Stimulated activated naive CD8-positive, alpha-beta T cell treated with anti-CD3 and anti-CD28 coated beads, Interleukin-15, Interleukin-2, amounts not matched to agents 100 ng/mL and 50 ng/mL, for 24 hours (primary cell): ENCODE measurements around the gene MICAL3.
A peak's percentile ranks its signal among the peaks of the same experiment; 100 is the strongest.
"Not testable (repeated sequence)": the region's sequence is repeated elsewhere in the genome, so short reads cannot be mapped to it uniquely, and the experiment has no call there.

Experiments used
- H3K27ac Mint-ChIP-seq: one replicate; pipeline ENCODE4 v1.8.0; 2021; ENCODE audit warnings: mild to moderate bottlenecking, mixed read lengths
- H3K27me3 Mint-ChIP-seq: one replicate; pipeline ENCODE4 v1.8.0; 2021; ENCODE audit warnings: mixed read lengths
- H3K36me3 Mint-ChIP-seq: one replicate; pipeline ENCODE4 v1.8.0; 2021; ENCODE audit warnings: low read depth, mixed read lengths
- H3K4me1 Mint-ChIP-seq: one replicate; pipeline ENCODE4 v1.8.0; 2021; ENCODE audit warnings: low read depth, mixed read lengths
- H3K4me3 Mint-ChIP-seq: one replicate; pipeline ENCODE4 v1.8.0; 2021; ENCODE audit warnings: mild to moderate bottlenecking, mixed read lengths
- H3K9me3 Mint-ChIP-seq: one replicate; pipeline ENCODE4 v1.8.0; 2021; ENCODE audit warnings: mixed read lengths

The MICAL3 gene, protein sequence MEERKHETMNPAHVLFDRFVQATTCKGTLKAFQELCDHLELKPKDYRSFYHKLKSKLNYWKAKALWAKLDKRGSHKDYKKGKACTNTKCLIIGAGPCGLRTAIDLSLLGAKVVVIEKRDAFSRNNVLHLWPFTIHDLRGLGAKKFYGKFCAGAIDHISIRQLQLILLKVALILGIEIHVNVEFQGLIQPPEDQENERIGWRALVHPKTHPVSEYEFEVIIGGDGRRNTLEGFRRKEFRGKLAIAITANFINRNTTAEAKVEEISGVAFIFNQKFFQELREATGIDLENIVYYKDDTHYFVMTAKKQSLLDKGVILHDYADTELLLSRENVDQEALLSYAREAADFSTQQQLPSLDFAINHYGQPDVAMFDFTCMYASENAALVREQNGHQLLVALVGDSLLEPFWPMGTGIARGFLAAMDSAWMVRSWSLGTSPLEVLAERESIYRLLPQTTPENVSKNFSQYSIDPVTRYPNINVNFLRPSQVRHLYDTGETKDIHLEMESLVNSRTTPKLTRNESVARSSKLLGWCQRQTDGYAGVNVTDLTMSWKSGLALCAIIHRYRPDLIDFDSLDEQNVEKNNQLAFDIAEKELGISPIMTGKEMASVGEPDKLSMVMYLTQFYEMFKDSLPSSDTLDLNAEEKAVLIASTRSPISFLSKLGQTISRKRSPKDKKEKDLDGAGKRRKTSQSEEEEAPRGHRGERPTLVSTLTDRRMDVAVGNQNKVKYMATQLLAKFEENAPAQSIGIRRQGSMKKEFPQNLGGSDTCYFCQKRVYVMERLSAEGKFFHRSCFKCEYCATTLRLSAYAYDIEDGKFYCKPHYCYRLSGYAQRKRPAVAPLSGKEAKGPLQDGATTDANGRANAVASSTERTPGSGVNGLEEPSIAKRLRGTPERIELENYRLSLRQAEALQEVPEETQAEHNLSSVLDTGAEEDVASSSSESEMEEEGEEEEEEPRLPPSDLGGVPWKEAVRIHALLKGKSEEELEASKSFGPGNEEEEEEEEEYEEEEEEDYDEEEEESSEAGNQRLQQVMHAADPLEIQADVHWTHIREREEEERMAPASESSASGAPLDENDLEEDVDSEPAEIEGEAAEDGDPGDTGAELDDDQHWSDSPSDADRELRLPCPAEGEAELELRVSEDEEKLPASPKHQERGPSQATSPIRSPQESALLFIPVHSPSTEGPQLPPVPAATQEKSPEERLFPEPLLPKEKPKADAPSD (N-terminal part only)

DNA sequence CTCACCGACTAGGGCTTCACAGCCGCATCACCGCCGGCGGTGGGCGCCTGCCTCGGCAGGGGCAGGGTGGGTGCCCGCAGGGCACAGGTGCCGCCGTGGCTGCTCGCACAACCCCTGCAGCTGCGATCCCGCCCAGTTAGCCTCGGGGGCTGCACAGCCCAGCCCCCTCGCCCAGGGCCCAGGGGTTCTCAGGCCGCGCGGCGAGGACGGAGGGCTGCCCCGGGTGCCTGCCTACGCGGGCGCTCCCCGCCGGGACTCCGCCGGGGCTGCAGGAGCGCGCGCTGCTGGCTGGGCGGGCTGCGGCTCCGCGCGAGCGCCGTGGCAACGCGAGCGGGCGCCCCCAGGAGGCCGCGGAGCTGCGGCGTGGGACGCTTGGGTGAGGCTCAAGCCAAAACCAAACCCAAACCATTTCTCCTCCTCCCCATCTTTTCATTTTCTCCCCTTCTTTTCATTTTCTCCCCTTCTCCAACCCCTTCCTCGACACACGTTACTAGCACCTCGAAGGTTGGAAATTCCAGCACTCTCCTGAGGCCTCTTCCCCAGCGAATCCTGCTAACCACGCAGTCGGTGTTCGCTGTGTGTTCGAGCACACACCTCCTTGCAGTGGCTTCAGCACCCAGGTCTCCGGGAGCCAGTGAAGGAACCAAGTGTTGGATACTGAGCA, at the start of gene MICAL3:
Gene MICAL3, minus strand, starts transcription at position 286 of the 664 bp plus-strand sequence. CDS start 117,749 bp downstream, outside the sequence.
- H3K9me3 Mint-ChIP-seq: no peaks in the 10 kb centered on the region
- peaks cover 17% of the 10 kb centered on the region for H3K4me1 Mint-ChIP-seq
- H3K4me3 Mint-ChIP-seq: peak within 1 kb of the TSS; percentile 83
- peaks cover 45% of the 10 kb centered on the region for H3K27me3 Mint-ChIP-seq
- no peaks in the 10 kb centered on the region for H3K36me3 Mint-ChIP-seq
- H3K27ac Mint-ChIP-seq: no peak within 1 kb of the TSS

DNA sequence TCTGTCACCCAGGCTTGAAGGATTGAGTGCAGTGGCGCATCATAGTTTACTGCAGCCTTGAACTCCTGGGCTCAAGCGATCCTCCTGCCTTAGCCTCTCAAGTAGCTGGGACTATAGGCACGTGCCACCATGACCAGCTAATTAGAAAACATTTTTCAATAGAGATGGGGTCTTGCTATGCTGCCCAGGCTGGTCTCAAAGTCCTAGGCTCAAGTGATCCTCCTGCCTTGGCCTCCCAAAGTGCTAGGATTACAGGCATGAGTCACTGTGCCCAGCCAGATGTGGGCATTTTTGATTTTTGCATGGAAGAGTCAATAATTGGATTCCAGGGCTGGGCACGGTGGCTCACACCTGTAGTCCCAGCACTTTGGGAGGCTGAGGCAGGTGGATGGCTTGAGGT, 49.6 kb upstream of the MICAL3 start:
- not testable (repeated sequence) for H3K27ac Mint-ChIP-seq, H3K4me3 Mint-ChIP-seq, H3K36me3 Mint-ChIP-seq, H3K9me3 Mint-ChIP-seq, H3K27me3 Mint-ChIP-seq
- peaks cover 20% of the 10 kb centered on the region for H3K4me1 Mint-ChIP-seq

DNA sequence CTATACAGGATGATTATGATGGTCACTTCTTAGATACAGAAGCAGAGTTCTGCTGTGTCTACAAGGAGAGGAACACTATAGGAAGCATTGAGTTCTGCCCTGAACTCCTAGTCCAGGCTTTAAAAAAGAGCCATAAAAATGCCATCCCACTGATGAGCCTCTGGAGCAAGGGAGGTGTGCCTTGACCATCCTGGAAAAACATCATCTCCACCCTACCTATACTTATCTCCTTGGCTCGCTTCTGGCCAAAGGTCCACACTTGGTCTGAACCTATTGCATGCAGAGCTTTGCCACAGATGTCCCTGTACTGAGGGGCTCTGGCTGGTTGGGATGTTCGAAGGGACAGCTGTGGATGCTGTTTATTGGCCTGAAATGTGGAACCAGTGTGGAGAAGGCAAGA, 49.1 kb upstream of the MICAL3 start:
- Mint-ChIP-seq H3K36me3 (peaks cover 1% of the 10 kb centered on the region), H3K27ac (no peak overlapping the region), H3K4me1 (peaks cover 16% of the 10 kb centered on the region), H3K4me3 (no peak overlapping the region), H3K9me3 (no peaks in the 10 kb centered on the region), H3K27me3 (no peaks in the 10 kb centered on the region)

DNA sequence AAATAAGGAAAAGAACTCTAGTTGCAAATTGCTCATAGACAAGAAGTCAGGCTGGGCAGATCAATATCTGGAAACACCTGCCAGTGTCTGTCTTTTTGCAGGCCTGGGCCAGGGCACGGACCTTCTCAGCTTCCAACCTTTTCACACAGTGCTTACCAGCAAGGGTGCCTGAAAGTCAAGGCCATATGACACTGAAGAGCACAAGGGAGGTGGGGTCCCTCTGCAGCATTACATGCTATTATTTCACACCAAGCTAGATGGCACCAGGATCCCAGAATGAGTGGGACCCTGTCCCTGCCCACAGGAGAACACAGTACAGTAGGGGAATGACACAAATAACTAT, 47.6 kb upstream of the MICAL3 start:
- Mint-ChIP-seq H3K27ac (no peak overlapping the region), H3K27me3 (peaks cover 9% of the 10 kb centered on the region)

DNA sequence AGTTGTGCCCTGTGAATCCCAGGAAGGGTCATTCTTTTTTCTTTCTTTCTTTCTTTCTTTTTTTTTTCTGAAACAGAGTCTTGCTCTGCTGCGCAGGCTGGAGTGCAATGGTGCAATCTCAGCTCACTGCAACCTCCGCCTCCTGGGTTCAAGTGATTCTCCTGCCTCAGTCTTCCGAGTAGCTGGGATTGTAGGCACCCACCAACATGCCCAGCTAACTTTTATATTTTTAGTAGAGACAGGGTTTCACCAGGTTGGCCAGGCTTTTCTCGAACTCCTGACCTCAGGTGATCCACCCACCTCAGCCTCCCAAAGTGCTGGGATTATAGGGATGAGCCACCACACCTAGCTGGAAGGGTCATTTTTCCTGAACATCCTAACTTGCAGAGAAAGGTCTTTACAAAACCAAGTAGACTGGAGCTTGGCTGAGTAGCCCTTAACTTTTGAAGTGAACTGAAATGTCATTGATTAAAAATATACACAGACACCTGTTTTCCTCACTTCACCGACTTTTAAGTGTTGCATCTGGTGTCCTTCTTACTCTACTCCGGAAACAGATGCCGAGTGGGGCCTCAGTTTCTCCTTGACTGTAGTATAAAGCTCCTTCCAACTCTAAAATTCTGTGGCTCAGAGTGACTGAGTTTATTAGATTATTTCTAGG, 47.1 kb upstream of the MICAL3 start:
- not testable (repeated sequence) for H3K27ac Mint-ChIP-seq, H3K9me3 Mint-ChIP-seq, H3K4me1 Mint-ChIP-seq, H3K4me3 Mint-ChIP-seq, H3K36me3 Mint-ChIP-seq
- peaks cover 11% of the 10 kb centered on the region for H3K27me3 Mint-ChIP-seq

More for the DNA sequence above, 47.6 kb upstream of the MICAL3 start:
- no peaks in the 10 kb centered on the region for H3K9me3 Mint-ChIP-seq
- H3K4me3 Mint-ChIP-seq: no peak overlapping the region
- peaks cover 12% of the 10 kb centered on the region for H3K4me1 Mint-ChIP-seq
- H3K36me3 Mint-ChIP-seq: no peaks in the 10 kb centered on the region

DNA sequence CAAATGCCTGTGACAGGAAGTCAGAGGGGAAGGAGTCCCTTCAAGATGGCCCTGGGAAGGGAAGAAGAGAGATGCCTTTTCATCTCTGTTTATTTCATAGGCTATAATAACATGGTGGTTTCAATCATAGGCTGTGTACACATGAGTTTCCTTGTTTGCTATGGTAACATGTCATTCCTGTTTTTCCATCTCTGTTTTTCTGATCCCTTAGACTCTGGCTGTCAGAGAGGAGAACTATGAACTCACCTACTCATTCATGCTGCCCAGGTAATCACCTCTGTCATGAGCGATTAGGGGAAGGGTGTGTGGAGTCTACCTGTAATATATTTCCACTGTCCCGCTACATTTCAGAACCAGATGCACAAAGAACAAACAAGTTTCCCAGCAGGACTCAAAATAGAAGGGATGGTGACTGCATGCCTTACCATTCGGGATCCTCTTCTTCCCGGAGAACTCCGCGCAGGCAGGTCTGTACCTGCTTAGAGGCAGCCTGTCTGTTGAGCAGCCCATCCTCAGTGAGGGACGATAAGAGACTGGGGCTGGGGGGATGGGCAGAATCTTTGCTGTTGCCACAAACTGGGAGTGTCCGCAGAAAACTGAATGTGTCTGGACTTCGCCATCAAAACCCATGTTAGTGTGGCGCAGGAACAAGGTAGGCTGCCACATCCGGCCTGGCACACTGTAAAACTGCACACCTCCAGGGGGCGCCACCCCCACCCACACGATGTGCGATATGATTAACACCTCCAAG, 46.4 kb upstream of the MICAL3 start:
- peaks cover 17% of the 10 kb centered on the region for H3K27me3 Mint-ChIP-seq
- H3K36me3 Mint-ChIP-seq: no peaks in the 10 kb centered on the region
- peaks cover 8% of the 10 kb centered on the region for H3K4me1 Mint-ChIP-seq
- no peak overlapping the region for H3K4me3 Mint-ChIP-seq
- H3K9me3 Mint-ChIP-seq: no peaks in the 10 kb centered on the region
- H3K27ac Mint-ChIP-seq: no peak overlapping the region

DNA sequence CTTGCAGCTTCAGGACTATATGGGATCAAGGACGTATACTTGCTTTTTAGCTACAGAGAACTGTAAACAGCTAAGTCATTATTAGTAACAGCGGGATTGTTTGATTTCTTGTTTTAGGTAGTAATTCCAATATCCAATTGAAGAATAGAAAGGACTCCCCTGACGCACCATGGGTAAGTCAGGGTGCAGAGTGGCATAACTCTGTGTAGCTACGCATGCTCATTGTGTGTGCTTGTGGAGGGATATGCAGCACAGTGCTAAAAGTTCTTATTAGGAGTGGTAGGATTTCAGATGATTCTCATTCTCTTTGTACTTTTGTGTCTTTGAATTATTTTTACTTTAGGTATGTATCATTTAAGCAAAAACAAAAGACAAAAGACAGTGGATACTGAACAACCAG, 45.7 kb upstream of the MICAL3 start:
- Mint-ChIP-seq H3K4me3 (no peak overlapping the region), H3K4me1 (peaks cover 15% of the 10 kb centered on the region)

DNA sequence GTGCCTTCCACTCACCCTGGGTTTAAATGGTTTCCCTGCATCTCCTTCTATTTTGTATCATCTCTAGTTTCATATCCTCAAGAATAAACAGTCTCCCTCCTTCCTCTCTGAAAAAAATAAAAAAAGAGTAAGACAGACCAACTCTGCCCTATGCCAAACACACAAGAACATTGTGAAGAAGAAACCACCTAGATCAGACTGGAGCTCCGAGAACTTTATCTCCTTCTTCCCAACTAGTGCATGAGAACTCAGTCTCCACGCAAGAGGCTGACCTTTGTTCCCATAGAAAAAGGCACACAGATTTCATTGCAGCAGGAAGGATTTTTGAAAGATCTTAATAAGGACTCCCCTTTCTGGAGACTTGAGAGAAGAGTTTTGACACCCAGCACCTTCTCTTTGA, 44.7 kb upstream of the MICAL3 start:
- Mint-ChIP-seq H3K36me3 (no peaks in the 10 kb centered on the region), H3K27me3 (peaks cover 29% of the 10 kb centered on the region), H3K4me1 (peaks cover 16% of the 10 kb centered on the region), H3K4me3 (no peak overlapping the region), H3K9me3 (no peaks in the 10 kb centered on the region), H3K27ac (no peak overlapping the region)

More for the DNA sequence above, 45.7 kb upstream of the MICAL3 start:
- H3K36me3 Mint-ChIP-seq: no peaks in the 10 kb centered on the region
- no peak overlapping the region for H3K27ac Mint-ChIP-seq
- H3K9me3 Mint-ChIP-seq: no peaks in the 10 kb centered on the region
- peaks cover 24% of the 10 kb centered on the region for H3K27me3 Mint-ChIP-seq

DNA sequence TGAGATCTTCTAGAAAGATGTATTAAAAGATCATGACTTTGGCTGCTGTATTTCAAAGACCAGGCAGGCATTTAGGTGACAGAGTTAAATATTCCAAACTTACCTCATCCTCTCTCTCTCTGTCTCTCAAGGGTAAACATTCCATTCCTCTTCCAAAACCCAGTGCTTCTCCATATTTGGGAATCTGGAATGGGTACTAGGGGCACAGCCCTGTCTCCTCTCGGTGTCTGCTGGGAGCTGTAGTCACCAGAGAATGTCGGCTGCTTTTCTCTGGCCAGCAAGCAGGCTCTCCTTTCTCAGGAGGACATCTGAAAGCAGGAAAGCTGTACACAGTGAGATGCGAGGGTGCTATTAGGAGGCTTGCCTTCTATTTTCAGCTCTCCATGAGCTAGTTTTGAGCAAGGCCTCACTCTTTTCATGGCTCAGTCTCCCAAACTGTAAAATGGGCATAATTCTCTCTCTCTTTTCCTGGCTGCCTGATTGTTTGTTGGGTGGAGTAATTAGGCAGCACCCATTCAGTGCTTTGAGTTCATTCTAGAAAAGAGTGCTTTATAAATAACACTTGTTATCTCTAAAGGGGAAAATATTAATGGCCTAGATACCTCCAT, 44.1 kb upstream of the MICAL3 start:
- no peaks in the 10 kb centered on the region for H3K9me3 Mint-ChIP-seq
- H3K4me3 Mint-ChIP-seq: no peak overlapping the region
- peaks cover 29% of the 10 kb centered on the region for H3K27me3 Mint-ChIP-seq
- no peaks in the 10 kb centered on the region for H3K36me3 Mint-ChIP-seq
- peaks cover 16% of the 10 kb centered on the region for H3K4me1 Mint-ChIP-seq
- no peak overlapping the region for H3K27ac Mint-ChIP-seq

DNA sequence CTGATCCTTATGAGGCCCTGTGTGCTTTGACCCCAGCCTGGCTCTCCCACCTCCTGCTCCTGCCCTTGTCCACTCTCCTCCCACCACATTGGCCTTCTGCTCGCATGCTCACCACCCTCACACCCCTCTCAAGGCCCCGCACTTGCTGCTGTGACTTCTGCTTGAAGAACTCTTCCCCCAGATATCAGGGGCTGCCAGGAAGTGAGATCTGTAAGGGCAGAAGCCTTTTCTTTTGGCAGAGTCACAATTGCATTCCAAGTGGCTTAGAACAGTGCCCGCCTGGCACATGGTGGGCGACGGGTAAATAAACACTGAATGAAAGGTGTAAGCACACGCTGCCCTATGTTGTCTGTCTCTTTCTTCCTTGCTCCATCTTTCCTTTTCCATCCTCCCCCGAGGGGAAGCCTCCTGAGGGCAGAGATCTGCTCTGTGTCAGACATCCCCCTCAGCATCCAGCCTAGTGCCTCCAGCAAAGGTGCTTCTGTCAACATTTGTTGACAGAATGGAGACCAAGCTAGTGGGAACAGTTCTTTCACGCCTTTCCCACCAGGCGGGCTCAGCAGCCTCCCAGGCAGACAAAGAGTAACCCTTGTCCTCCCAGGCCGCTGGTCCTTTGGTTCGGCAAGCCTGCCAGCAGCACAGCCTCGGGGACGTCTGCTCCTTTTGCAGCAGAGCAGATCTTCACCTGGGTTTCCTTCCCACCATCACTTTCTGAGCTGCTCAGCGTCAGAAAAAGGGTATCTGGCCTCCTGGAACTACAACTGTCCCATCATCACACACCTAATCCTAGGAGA, 43.4 kb upstream of the MICAL3 start:
- H3K27ac Mint-ChIP-seq: no peak overlapping the region
- H3K4me1 Mint-ChIP-seq: peaks cover 16% of the 10 kb centered on the region
- no peaks in the 10 kb centered on the region for H3K9me3 Mint-ChIP-seq
- peaks cover 29% of the 10 kb centered on the region for H3K27me3 Mint-ChIP-seq
- H3K4me3 Mint-ChIP-seq: no peak overlapping the region
- no peaks in the 10 kb centered on the region for H3K36me3 Mint-ChIP-seq

DNA sequence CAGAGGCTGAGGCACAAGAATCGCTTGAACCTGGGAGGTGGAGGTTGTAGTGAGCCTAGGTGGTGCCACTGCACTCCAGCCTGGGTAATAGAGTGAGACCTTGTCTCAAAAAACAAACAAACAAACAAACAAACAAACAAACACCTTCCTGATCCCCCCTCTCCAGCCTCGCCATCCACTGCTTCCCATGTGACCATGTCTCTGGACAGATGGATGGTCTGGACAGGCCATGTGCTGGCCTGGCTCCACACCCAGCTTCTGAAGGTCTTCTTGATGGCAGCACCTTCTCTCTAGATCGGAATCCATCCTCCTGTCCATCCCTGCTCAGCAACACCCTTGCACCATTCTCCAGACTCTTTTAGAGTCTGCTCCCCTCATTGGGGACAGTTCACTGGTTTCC, 42.8 kb upstream of the MICAL3 start:
- peaks cover 29% of the 10 kb centered on the region for H3K27me3 Mint-ChIP-seq
- H3K27ac Mint-ChIP-seq: peak overlapping the region; percentile 50
- no peak overlapping the region for H3K4me3 Mint-ChIP-seq
- H3K9me3 Mint-ChIP-seq: no peaks in the 10 kb centered on the region
- H3K36me3 Mint-ChIP-seq: no peaks in the 10 kb centered on the region
- peaks cover 16% of the 10 kb centered on the region for H3K4me1 Mint-ChIP-seq

DNA sequence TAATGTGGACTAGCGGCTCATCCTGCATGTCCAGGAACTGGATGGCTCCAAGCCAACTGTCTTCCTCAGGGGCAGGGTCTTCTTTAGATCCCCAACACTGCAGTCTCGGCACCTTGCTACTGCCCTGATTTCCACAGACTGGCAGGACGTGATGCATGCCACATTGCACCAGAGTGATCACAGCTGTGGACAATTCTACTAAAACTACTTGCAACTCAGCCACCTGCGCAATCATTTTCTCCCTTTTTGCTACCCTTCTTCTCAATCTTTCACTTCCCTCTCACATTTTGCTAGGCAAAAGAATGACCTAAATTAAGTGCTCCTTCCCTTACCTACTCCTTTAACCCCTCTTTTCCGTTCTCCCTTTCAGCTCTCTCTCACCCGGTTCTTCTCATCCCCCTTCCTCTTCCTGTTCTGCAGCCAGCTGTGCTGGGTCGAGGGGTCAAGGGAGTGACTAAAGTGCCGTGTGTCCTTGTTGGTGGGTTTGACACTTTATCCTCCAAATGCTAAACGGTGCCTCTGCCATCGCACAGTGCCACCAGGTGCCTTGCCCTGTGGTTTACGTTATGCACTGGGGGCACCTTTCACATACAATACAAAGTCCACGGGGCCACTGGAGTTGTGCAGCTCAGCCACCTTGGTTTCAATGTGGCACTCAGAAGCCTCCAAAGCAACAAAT, 42.0 kb upstream of the MICAL3 start:
- no peaks in the 10 kb centered on the region for H3K36me3 Mint-ChIP-seq
- peaks cover 29% of the 10 kb centered on the region for H3K27me3 Mint-ChIP-seq
- H3K27ac Mint-ChIP-seq: peak overlapping the region; percentile 22
- H3K9me3 Mint-ChIP-seq: no peaks in the 10 kb centered on the region
- peaks cover 16% of the 10 kb centered on the region for H3K4me1 Mint-ChIP-seq
- peak overlapping the region; percentile 2 for H3K4me3 Mint-ChIP-seq
